Epithelial cell of esophagus (primary cell): ENCODE measurements around the gene MRPS21.

Experiments used
- DNase-seq: peaks from one replicate; pipeline ENCODE4 v3.0.0; 2010; ENCODE audit warnings: low read depth
- H3K4me3 ChIP-seq: 2 replicates; pipeline ENCODE4 v1.5.1; 2011; ENCODE audit warnings: mild to moderate bottlenecking, low read length, control low read depth
- TF ChIP-seq, protein P1 (sequence below): IDR thresholded peaks from 2 replicates; pipeline ENCODE4 v1.5.1; 2011; ENCODE audit warnings: low read depth, mild to moderate bottlenecking, low read length, control low read depth, inconsistent platforms; ENCODE audit not compliant: insufficient read depth; ENCODE audit errors: missing control alignments

The MRPS21 gene

DNA sequence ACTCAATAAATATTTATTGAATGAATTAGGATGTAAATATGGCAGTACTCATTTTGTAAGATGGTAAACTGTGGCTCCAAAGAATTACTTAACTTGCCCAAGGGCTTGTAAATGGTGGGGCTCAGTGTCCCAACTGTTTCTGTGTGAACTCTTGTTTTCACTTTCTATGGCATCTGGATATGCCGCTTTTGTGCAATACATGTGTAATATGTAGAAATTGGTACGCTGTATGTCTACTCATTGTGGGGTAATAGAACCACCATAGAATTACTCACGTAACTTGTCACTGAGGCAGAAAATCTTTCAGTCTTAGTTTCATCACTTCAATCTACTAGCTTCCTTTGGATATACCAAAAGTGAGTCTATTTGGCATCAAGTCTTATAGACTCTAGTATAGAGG, 28.6 kb downstream of the MRPS21 start:
- peak; percentile 64 for DNase-seq
- TF ChIP-seq, protein P1, sequence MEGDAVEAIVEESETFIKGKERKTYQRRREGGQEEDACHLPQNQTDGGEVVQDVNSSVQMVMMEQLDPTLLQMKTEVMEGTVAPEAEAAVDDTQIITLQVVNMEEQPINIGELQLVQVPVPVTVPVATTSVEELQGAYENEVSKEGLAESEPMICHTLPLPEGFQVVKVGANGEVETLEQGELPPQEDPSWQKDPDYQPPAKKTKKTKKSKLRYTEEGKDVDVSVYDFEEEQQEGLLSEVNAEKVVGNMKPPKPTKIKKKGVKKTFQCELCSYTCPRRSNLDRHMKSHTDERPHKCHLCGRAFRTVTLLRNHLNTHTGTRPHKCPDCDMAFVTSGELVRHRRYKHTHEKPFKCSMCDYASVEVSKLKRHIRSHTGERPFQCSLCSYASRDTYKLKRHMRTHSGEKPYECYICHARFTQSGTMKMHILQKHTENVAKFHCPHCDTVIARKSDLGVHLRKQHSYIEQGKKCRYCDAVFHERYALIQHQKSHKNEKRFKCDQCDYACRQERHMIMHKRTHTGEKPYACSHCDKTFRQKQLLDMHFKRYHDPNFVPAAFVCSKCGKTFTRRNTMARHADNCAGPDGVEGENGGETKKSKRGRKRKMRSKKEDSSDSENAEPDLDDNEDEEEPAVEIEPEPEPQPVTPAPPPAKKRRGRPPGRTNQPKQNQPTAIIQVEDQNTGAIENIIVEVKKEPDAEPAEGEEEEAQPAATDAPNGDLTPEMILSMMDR = no peak
- H3K4me3 ChIP-seq = peak overlapping the region; percentile 65

DNA sequence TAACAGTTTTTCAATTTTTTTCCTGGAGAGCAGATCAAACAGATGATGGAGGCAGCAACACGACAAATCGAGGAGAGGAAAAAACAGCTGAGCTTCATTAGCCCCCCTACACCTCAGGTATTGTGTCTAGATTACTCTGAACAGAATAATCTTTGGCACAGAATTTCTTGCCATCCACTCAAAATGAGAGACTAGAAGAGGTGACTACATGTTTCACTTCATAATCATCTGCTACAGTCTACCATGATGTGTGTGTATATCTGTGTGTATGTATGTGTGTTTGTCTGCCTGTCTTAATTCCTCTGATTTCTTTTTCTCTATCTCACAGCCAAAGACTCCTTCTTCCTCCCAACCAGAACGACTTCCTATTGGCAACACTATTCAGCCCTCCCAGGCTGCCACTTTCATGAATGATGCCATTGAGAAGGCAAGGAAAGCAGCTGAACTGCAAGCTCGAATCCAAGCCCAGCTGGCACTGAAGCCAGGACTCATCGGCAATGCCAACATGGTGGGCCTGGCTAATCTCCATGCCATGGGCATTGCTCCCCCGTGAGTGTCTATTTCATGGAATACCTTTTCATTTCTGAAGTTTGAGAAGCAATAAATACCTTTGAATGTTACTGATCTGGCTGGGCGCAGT, 39.1 kb downstream of the MRPS21 start:
- TF ChIP-seq, protein P1 = no peak
- H3K4me3 ChIP-seq = no peak overlapping the region
- DNase-seq = no peak

DNA sequence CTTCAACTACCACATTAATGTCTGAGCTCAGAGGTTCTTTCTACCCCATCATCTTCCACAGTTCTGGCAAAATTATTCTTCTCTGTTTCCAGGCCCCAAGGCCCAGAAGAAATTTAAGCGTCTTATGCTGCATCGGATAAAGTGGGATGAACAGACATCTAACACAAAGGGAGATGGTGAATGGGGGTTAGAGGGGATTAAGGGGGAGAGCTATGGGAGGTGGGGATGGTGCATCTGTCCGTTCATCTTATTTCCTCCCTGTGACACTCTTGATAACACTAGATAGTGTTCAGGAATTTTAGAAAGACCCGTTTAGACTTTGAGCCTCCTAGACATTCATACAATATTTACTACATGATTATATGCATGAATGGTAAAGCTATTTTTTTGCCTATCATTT, 52.7 kb downstream of the MRPS21 start:
- H3K4me3 ChIP-seq = no peak overlapping the region
- TF ChIP-seq, protein P1 = no peak
- no peak for DNase-seq

DNA sequence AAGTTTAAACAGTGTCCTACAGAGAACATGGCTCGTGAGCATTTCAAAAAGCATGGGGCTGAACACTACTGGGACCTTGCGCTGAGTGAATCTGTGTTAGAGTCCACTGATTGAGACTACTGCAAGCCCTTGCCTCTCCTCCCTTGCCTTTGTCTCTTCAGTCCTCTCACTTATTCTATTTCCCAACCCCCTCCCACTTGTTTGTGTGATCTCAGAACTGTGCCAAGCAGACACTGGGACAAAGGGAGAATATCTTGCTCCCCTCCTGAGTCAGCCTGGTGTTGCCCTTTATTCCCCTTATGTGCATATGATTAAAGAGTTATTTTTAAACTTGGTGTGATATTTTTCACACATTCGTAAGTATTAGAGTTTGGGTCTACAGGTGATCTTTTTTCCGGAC, 59.2 kb downstream of the MRPS21 start:
- TF ChIP-seq, protein P1 = no peak
- no peak overlapping the region for H3K4me3 ChIP-seq
- DNase-seq = no peak
